ENCODE results near the gene COL6A1. TPM values are rescaled to one million over a fixed set of nuclear protein-coding genes. Genes with fewer than 3 reads are reported as not detected.

COL6A1 gene
- total RNA-seq, 4 donors from 2014 or later, result 356 to 669 (median 427) TPM

GRCh38 chr21:45990741-45991605 is 9.4 kb downstream of the COL6A1 start:
- peak in 1 of 2 donors; percentile 9 for DNase-seq (ENCODE audit: low spot score in 2 of 2)
- Histone ChIP-seq H3K4me3 (no peak overlapping the region), H3K9me3 (no peaks in the 10 kb centered on the region), H3K36me3 (peaks cover 3 to 93% (median 8%) of the 10 kb centered on the region in 3 donors), H3K27me3 (no peaks in the 10 kb centered on the region), H3K27ac (no peak overlapping the region), H3K4me1 (peaks cover 0 to 32% (median 3%) of the 10 kb centered on the region in 4 donors)
- 78 to 84% methylated on average over 39 to 42 of the region's 45 CpGs for WGBS, 2 donors
- TF ChIP-seq, protein P1, sequence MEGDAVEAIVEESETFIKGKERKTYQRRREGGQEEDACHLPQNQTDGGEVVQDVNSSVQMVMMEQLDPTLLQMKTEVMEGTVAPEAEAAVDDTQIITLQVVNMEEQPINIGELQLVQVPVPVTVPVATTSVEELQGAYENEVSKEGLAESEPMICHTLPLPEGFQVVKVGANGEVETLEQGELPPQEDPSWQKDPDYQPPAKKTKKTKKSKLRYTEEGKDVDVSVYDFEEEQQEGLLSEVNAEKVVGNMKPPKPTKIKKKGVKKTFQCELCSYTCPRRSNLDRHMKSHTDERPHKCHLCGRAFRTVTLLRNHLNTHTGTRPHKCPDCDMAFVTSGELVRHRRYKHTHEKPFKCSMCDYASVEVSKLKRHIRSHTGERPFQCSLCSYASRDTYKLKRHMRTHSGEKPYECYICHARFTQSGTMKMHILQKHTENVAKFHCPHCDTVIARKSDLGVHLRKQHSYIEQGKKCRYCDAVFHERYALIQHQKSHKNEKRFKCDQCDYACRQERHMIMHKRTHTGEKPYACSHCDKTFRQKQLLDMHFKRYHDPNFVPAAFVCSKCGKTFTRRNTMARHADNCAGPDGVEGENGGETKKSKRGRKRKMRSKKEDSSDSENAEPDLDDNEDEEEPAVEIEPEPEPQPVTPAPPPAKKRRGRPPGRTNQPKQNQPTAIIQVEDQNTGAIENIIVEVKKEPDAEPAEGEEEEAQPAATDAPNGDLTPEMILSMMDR (IDR thresholded peaks at IDR 0.05), result no peak
- TF ChIP-seq POLR2A (IDR thresholded peaks at IDR 0.05) (no peak), EP300 (IDR thresholded peaks at IDR 0.05) (no peak)

DNA sequence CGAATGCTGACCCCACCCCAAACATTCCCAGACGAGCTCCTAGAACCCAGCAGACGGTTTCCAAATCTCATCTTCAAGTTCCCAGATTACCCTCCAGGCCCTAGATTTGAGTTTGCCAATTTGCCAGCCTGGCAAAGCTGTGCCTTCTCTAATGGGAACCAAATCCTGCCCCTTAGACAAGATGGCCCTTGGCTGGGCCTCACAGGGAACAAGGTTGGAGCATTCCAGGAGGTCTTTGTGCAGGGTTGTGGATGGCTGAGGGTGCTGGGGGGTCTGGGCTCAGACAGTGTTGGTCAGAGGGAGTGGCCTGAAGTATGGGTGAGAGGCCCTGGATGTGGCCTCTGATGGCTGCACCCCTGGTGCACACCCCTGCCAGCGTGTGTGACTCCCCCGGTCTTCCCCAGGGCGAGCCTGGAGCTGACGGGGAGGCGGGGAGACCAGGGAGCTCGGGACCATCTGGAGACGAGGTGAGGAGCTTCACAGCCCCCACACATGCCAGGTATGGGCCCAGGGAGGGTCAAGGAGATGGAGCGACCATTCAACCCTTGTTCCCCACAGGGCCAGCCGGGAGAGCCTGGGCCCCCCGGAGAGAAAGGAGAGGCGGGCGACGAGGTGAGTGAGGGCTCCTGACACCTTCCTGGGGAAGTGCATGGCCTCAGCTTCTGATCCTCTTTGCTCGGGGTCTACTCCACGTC is 10.2 kb downstream of the COL6A1 start:
- no peak for TF ChIP-seq POLR2A (IDR thresholded peaks at IDR 0.05)
- TF ChIP-seq EP300 (IDR thresholded peaks at IDR 0.05), result no peak
- TF ChIP-seq, protein P1 (IDR thresholded peaks at IDR 0.05), result no peak
- peak in 1 of 2 donors; percentile 7 for DNase-seq (ENCODE audit: low spot score in 2 of 2)
- no peaks in the 10 kb centered on the region for H3K27me3 ChIP-seq
- no peaks in the 10 kb centered on the region for H3K9me3 ChIP-seq
- no peak overlapping the region for H3K4me3 ChIP-seq
- H3K36me3 ChIP-seq, result peaks cover 2 to 93% (median 3%) of the 10 kb centered on the region in 3 donors
- H3K4me1 ChIP-seq, result peaks cover 0 to 32% (median 3%) of the 10 kb centered on the region in 4 donors
- H3K27ac ChIP-seq, result peak overlapping the region in 1 of 4 donors; percentile 56
- WGBS, 2 donors, result 89% methylated on average over 18 of the region's 18 CpGs

GRCh38 chr21:45992301-45993209 is 11.0 kb downstream of the COL6A1 start:
- DNase-seq (ENCODE audit: low spot score in 2 of 2), result peak in 1 of 2 donors; percentile 12
- peaks cover 0 to 93% (median 0%) of the 10 kb centered on the region in 3 donors for H3K36me3 ChIP-seq
- 81 to 84% methylated on average over 27 of the region's 32 CpGs for WGBS, 2 donors
- H3K9me3 ChIP-seq, result no peaks in the 10 kb centered on the region
- no peaks in the 10 kb centered on the region for H3K27me3 ChIP-seq
- TF ChIP-seq, protein P1 (IDR thresholded peaks at IDR 0.05), result no peak
- no peak for TF ChIP-seq POLR2A (IDR thresholded peaks at IDR 0.05)
- no peak for TF ChIP-seq EP300 (IDR thresholded peaks at IDR 0.05)
- H3K27ac ChIP-seq, result peak overlapping the region in 3 of 4 donors; percentile 30 to 68 (median 56)
- H3K4me1 ChIP-seq, result peaks cover 0 to 32% (median 3%) of the 10 kb centered on the region in 4 donors
- H3K4me3 ChIP-seq, result no peak overlapping the region

GRCh38 chr21:45993210-45994085 is 11.9 kb downstream of the COL6A1 start:
- Histone ChIP-seq H3K9me3 (no peaks in the 10 kb centered on the region), H3K27ac (peak overlapping the region; percentile 22 to 68 (median 43)), H3K36me3 (peaks cover 0 to 100% (median 0%) of the 10 kb centered on the region in 3 donors), H3K4me3 (no peak overlapping the region), H3K4me1 (peaks cover 0 to 32% (median 3%) of the 10 kb centered on the region in 4 donors), H3K27me3 (no peaks in the 10 kb centered on the region)
- no peak for TF ChIP-seq EP300 (IDR thresholded peaks at IDR 0.05)
- TF ChIP-seq, protein P1 (IDR thresholded peaks at IDR 0.05), result no peak
- no peak for TF ChIP-seq POLR2A (IDR thresholded peaks at IDR 0.05)
- WGBS, 2 donors, result 70 to 78% methylated on average over 33 to 44 of the region's 44 CpGs
- peak in 1 of 2 donors; percentile 30 for DNase-seq (ENCODE audit: low spot score in 2 of 2)
